Smooth muscle cell of the umbilical artery (primary cell): ENCODE data around the gene PCDH18. TPM values are rescaled to one million over a fixed set of nuclear protein-coding genes. Genes with fewer than 3 reads are reported as not detected.

Source experiments
- total RNA-seq: library from RNA; depleted of rRNA; stranded (reverse); fragments of >200 nt; gene quantifications from 2 replicates; pipeline ENCODE4 v1.2.3, GENCODE V29; 2014

The PCDH18 gene
- 9.7 and 30.0 TPM in 2 replicates for total RNA-seq

GRCh38 chr4:137531986-137532868 lies at the start of gene PCDH18:
Gene PCDH18 (minus strand): TSS chr4:137532494. CDS start chr4:137532088, 406 bp downstream.

